ENCODE data around the gene CKAP2L. TPM values are rescaled to one million over a fixed set of nuclear protein-coding genes. Genes with fewer than 3 reads are reported as not detected.

The CKAP2L gene
- total and polyA plus RNA-seq, 9 of the 15 experiments (the other 6 are each of a cell fraction or from before 2014, with no cell fraction given) = 10.4 to 21.9 (median 14.2) TPM

DNA sequence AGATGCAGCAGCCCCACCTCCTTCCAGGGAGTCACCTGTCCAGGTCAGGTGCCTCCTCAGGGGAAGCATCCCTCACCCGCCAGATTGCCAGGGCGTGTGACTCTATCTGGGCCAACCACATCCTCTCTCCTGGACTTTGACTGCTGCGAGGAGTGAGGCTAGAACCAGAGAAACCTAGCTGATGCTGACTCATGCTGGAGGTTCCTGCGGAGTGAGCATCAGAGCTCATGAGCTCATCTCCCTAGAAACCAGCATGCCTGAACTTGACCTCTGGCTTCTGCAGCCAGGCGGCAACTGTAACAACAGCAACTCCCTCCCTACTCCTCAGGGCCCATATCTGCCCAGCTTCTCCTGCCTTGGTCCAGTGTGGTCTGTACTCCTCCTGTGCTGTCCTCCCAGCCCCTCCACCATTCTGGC is 71.9 kb downstream of the CKAP2L start (continued):
- TF ChIP-seq, protein P1, sequence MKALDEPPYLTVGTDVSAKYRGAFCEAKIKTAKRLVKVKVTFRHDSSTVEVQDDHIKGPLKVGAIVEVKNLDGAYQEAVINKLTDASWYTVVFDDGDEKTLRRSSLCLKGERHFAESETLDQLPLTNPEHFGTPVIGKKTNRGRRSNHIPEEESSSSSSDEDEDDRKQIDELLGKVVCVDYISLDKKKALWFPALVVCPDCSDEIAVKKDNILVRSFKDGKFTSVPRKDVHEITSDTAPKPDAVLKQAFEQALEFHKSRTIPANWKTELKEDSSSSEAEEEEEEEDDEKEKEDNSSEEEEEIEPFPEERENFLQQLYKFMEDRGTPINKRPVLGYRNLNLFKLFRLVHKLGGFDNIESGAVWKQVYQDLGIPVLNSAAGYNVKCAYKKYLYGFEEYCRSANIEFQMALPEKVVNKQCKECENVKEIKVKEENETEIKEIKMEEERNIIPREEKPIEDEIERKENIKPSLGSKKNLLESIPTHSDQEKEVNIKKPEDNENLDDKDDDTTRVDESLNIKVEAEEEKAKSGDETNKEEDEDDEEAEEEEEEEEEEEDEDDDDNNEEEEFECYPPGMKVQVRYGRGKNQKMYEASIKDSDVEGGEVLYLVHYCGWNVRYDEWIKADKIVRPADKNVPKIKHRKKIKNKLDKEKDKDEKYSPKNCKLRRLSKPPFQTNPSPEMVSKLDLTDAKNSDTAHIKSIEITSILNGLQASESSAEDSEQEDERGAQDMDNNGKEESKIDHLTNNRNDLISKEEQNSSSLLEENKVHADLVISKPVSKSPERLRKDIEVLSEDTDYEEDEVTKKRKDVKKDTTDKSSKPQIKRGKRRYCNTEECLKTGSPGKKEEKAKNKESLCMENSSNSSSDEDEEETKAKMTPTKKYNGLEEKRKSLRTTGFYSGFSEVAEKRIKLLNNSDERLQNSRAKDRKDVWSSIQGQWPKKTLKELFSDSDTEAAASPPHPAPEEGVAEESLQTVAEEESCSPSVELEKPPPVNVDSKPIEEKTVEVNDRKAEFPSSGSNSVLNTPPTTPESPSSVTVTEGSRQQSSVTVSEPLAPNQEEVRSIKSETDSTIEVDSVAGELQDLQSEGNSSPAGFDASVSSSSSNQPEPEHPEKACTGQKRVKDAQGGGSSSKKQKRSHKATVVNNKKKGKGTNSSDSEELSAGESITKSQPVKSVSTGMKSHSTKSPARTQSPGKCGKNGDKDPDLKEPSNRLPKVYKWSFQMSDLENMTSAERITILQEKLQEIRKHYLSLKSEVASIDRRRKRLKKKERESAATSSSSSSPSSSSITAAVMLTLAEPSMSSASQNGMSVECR (CRISPR knock-in tag; IDR thresholded peaks at IDR 0.05) = no peak
- TF ChIP-seq CREBBP (IDR thresholded peaks at IDR 0.05; ENCODE audit: low read depth, low read length) = no peak
- TF ChIP-seq, protein P2, sequence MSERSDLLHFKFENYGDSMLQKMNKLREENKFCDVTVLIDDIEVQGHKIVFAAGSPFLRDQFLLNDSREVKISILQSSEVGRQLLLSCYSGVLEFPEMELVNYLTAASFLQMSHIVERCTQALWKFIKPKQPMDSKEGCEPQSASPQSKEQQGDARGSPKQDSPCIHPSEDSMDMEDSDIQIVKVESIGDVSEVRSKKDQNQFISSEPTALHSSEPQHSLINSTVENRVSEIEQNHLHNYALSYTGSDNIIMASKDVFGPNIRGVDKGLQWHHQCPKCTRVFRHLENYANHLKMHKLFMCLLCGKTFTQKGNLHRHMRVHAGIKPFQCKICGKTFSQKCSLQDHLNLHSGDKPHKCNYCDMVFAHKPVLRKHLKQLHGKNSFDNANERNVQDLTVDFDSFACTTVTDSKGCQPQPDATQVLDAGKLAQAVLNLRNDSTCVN (CRISPR knock-in tag; IDR thresholded peaks at IDR 0.05) = no peak
- TF ChIP-seq ZNF41 (CRISPR knock-in tag; conservative IDR thresholded peaks at IDR 0.05) = no peak
- TF ChIP-seq, protein P3, sequence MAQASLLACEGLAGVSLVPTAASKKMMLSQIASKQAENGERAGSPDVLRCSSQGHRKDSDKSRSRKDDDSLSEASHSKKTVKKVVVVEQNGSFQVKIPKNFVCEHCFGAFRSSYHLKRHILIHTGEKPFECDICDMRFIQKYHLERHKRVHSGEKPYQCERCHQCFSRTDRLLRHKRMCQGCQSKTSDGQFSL (CRISPR knock-in tag; IDR thresholded peaks at IDR 0.05) = no peak
- TF ChIP-seq, protein P3 (tag; IDR thresholded peaks at IDR 0.05) = no peak
- no peak for TF ChIP-seq ADNP (tag; IDR thresholded peaks at IDR 0.05)
- TF ChIP-seq, protein P4, sequence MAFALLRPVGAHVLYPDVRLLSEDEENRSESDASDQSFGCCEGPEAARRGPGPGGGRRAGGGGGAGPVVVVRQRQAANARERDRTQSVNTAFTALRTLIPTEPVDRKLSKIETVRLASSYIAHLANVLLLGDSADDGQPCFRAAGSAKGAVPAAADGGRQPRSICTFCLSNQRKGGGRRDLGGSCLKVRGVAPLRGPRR (CRISPR knock-in tag; IDR thresholded peaks at IDR 0.05) = no peak
- TF ChIP-seq, protein P5, sequence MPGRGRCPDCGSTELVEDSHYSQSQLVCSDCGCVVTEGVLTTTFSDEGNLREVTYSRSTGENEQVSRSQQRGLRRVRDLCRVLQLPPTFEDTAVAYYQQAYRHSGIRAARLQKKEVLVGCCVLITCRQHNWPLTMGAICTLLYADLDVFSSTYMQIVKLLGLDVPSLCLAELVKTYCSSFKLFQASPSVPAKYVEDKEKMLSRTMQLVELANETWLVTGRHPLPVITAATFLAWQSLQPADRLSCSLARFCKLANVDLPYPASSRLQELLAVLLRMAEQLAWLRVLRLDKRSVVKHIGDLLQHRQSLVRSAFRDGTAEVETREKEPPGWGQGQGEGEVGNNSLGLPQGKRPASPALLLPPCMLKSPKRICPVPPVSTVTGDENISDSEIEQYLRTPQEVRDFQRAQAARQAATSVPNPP (IDR thresholded peaks at IDR 0.05; ENCODE audit: borderline replicate concordance, insufficient read depth, insufficient read length) = no peak
- TF ChIP-seq, protein P6, sequence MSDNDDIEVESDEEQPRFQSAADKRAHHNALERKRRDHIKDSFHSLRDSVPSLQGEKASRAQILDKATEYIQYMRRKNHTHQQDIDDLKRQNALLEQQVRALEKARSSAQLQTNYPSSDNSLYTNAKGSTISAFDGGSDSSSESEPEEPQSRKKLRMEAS (CRISPR knock-in tag; IDR thresholded peaks at IDR 0.05) = peak; percentile 74
- TF ChIP-seq PHB2 (IDR thresholded peaks at IDR 0.05; ENCODE audit: low read depth) = no peak
- TF ChIP-seq ZNF143 (CRISPR knock-in tag; IDR thresholded peaks at IDR 0.05) = 0 out of 2 replicates have a peak, but pooled peaks have one; percentile 4
- TF ChIP-seq, protein P7, sequence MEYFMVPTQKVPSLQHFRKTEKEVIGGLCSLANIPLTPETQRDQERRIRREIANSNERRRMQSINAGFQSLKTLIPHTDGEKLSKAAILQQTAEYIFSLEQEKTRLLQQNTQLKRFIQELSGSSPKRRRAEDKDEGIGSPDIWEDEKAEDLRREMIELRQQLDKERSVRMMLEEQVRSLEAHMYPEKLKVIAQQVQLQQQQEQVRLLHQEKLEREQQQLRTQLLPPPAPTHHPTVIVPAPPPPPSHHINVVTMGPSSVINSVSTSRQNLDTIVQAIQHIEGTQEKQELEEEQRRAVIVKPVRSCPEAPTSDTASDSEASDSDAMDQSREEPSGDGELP (CRISPR knock-in tag; IDR thresholded peaks at IDR 0.05; ENCODE audit: borderline replicate concordance) = peak; percentile 80
- TF ChIP-seq OTX1 (CRISPR knock-in tag; IDR thresholded peaks at IDR 0.05) = no peak
- no peak for TF ChIP-seq HMG20B (CRISPR knock-in tag; IDR thresholded peaks at IDR 0.05)
- no peak for TF ChIP-seq BRF1 (IDR thresholded peaks at IDR 0.05; ENCODE audit: borderline replicate concordance, extremely low read depth, insufficient read length)
- TF ChIP-seq PTRF (tag; IDR thresholded peaks at IDR 0.05) = no peak
- TF ChIP-seq TAF9B (IDR thresholded peaks at IDR 0.05; ENCODE audit: partially characterized antibody) = no peak
- 0 out of 4 replicates have a peak, but pooled peaks of 1 of the 2 experiments have one; percentile 38 for TF ChIP-seq MAZ (CRISPR knock-in tag; conservative IDR thresholded peaks at IDR 0.05 in 1 of 2, IDR thresholded peaks at IDR 0.05 in 1 of 2)
